Measurements from ENCODE around the gene LMF2.

Gene LMF2

DNA sequence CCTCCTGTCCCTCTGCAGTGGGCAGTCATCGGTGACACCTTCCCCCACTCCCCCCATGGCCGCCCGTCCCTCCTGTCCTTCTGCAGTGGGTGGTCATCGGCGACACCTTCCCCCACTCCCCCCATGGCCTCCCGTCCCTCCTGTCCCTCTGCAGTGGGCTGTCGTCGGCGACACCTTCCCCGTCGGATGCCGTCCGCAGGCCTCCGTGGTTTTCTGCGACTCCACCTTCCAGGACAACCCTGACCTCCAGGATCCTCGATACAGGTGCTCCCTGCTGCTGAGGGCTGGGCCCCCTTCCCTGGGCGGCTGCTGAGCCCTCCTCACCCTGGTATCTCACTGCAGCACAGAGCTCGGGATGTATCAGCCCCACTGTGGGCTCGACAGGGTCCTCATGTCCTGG, 18.6 kb downstream of the LMF2 start:
- no peak for TF ChIP-seq GATA3 (IDR thresholded peaks at IDR 0.05; ENCODE audit: low read depth, low read length)
- TF ChIP-seq GATA2 (IDR thresholded peaks at IDR 0.05; ENCODE audit: low read depth, low read length) = no peak

DNA sequence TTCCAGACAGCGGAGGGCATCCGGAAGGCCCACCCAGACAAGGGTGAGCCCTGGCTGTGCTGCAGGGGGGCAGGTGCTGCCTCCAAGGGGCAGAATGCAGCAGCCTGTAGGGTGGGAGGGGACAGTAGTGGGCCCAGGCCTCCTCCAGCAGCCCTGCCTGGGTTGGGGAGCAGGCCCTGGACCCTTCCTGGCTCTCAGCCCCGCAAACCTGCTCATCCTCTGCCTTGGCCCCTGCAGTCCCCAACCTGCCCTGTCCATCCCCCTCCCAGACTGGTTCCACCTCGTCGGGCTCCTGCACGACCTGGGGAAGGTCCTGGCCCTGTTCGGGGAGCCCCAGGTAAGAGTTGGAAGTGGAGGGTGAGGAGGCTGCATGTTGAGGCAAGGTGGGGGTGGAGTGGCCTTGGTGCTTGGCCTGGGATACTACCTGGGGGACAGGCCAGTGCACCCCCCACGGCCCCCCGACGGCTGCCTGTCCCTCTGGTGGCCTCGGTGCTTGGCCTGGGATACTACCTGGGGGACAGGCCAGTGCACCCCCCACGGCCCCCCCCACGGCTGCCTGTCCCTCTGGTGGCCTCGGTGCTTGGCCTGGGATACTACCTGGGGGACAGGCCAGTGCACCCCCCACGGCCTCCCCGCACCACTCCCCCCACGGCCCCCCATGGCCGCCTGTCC, 19.4 kb downstream of the LMF2 start:
- no peak for TF ChIP-seq GATA3 (IDR thresholded peaks at IDR 0.05; ENCODE audit: low read depth, low read length)
- TF ChIP-seq GATA2 (IDR thresholded peaks at IDR 0.05; ENCODE audit: low read depth, low read length) = no peak

- TF ChIP-seq GATA3 (IDR thresholded peaks at IDR 0.05; ENCODE audit: low read depth, low read length) (no peak), GATA2 (IDR thresholded peaks at IDR 0.05; ENCODE audit: low read depth, low read length) (no peak)
Observed at GRCh38 chr22:50487290-50488005, 20.1 kb downstream of the LMF2 start.

DNA sequence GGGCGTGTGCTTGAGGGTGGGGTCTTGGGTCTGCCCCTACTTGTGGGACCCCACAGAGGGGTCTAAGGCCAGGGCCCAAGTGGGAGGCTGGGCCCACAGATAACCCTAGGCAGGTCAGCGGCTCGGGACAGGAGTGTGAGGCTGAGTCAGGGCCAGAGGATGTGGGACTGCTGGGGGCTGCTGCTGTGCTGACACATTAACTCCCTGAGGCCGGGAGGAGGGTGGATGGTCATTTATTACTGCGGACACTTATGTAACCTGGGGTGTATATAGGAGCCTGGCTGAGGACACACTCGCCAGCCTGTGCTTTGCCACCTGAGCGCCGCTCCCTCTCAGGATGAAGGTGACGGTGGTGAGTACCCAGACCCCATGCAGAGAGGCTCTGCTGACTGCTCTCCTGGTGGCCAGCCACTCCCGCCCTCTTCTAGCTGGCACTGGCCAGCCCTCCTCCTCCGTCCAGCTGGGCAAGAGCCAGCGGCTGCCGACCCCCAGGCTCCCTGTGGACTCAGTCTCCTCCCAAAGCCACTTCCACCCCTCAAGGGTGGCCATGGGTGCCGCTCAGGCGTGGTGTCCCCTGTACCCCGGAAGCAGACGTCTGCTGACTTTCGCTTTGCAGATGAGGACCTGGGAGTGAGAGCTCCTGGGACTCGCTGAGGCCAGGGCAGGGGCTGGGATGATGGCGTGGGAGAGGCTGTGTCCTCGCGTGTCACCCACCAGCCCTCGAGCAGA, 20.8 kb downstream of the LMF2 start, which contains the start of gene MIOX:
TSS of gene MIOX (plus strand) at position 299 of the 729 bp plus-strand sequence. CDS start at position 338, 39 bp downstream.
- TF ChIP-seq GATA3 (IDR thresholded peaks at IDR 0.05; ENCODE audit: low read depth, low read length) (no peak), GATA2 (IDR thresholded peaks at IDR 0.05; ENCODE audit: low read depth, low read length) (no peak)

DNA sequence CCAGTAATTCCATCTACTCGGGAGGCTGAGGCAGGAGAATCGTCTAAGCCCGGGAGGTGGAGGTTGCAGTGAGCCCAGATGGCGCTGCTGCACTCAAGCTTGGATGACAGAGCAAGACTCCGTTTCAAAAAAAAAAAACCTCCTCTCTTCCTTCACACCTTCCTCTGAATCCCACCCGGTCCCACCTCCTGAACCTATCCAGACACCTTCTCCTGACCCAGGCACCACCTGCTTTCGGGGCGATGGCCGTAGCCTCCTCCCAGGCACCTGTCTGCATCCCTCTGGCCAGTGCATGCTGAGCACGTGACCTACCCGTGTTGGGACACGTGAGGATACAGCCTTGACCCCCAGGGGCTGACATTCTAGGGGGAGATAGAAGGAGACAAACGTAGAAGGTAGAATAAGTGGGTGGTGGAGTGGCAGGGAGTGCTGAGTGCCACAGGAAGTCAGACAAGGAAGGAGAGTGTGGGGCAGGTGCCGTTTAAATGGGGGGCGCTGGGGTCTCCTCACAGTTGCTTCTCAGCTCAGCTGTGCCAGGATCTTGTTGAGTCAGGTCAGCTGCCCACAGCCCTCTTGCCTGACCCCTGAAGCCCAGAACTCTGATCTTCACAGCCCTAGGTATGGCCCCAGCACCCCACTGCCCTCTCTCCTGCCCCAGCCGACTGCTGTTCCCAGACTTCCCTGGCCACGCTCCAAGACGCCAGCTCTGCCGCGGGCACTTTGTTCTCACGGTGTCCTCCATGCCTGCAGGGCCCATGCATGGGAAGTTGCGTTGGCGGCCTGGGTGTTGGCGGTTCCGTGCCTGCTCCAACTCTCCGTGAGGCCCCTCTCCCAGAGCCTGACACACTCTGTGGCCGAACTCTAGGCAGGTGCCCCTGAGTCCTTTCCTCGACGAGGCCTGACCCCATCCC, 22.0 kb downstream of the LMF2 start:
- no peak for TF ChIP-seq GATA2 (IDR thresholded peaks at IDR 0.05; ENCODE audit: low read depth, low read length)
- no peak for TF ChIP-seq GATA3 (IDR thresholded peaks at IDR 0.05; ENCODE audit: low read depth, low read length)

GRCh38 chr22:50483977-50484853, 23.3 kb downstream of the LMF2 start:
- TF ChIP-seq GATA3 (IDR thresholded peaks at IDR 0.05; ENCODE audit: low read depth, low read length) (no peak), GATA2 (IDR thresholded peaks at IDR 0.05; ENCODE audit: low read depth, low read length) (no peak)

GRCh38 chr22:50483556-50483955, 23.9 kb downstream of the LMF2 start:
- TF ChIP-seq GATA3 (IDR thresholded peaks at IDR 0.05; ENCODE audit: low read depth, low read length) (no peak), GATA2 (IDR thresholded peaks at IDR 0.05; ENCODE audit: low read depth, low read length) (no peak)

GRCh38 chr22:50483106-50483505, 24.4 kb downstream of the LMF2 start:
- TF ChIP-seq GATA2 (IDR thresholded peaks at IDR 0.05; ENCODE audit: low read depth, low read length) (no peak), GATA3 (IDR thresholded peaks at IDR 0.05; ENCODE audit: low read depth, low read length) (no peak)

DNA sequence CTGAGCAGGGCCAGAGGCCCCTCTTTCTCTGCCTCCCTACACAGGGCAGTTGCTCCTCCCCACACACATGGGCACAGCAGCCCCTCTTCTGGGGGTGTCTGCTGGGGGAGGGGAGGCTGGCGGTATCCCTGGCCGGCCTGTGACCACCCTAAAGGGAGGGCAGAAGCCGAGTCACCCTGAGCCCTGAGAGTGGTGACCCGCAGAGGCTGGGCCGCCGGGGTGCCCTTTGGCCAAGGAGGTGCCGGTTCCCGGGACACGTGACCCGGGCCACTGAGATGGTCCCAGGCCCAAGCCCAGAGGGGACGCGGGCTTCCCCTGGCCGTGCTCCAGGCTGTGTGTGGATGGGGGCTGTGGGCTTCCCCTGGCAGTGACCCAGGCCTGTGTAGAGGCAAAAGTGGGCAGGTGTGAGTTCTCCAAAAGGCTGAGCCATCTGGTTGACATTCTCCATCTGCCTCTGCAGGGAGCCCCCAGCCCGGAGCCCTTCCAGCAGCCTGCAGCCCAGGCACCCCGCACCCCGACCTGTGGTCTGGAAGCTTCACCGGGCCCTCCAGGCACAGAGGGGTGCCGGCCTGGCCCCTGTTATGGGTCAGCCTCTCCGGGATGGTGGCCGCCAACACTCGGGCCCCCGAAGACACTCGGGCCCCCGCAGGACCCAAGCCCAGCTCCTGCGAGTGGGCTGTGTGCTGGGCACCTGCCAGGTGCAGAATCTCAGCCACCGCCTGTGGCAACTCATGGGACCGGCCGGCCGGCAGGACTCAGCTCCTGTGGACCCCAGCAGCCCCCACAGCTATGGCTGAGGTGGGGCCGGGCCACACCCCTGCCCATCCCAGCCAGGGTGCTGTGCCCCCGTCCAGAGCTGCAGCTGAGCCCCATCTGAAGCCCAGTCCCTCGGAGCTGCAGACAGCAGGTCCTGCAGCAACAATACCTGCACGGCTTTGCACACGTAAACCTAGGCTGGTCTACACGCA, 25.1 kb downstream of the LMF2 start:
- TF ChIP-seq GATA2 (IDR thresholded peaks at IDR 0.05; ENCODE audit: low read depth, low read length) (no peak), GATA3 (IDR thresholded peaks at IDR 0.05; ENCODE audit: low read depth, low read length) (no peak)

DNA sequence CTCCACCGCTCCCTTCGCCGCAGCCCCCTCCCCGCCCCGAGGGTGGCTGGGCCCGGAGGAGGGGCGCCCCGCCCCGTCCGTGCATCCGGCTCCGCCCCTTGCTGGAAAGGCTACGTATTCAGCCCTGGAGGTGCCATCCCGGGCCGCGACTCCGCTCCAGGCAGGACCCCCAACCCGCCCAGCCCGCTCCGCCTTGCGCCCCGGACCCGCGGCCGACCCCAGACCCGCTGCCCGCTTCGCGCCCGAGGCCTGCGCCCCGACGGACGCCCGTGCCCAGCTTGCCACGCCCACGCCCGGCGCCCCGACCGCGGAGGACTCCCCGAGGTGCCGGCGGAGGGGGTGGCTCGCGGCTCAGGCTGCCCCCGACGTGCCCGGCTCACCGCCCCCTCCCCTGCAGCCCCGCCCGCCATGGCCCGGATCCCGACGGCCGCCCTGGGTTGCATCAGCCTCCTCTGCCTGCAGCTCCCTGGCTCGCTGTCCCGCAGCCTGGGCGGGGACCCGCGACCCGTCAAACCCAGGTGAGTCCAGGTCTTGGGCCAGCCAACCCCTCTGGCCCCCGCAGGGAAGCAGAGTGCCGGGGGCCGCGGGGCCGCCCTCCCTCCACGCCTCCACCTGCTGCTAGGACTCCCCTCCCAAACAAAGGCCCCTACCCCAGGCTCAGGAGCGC, 25.9 kb downstream of the LMF2 start, which contains the start of gene ADM2:
TSS of gene ADM2 (plus strand) at position 104 of the 667 bp plus-strand sequence. CDS start at position 409, 305 bp downstream.
- TF ChIP-seq GATA3 (IDR thresholded peaks at IDR 0.05; ENCODE audit: low read depth, low read length) = no peak
- no peak for TF ChIP-seq GATA2 (IDR thresholded peaks at IDR 0.05; ENCODE audit: low read depth, low read length)

DNA sequence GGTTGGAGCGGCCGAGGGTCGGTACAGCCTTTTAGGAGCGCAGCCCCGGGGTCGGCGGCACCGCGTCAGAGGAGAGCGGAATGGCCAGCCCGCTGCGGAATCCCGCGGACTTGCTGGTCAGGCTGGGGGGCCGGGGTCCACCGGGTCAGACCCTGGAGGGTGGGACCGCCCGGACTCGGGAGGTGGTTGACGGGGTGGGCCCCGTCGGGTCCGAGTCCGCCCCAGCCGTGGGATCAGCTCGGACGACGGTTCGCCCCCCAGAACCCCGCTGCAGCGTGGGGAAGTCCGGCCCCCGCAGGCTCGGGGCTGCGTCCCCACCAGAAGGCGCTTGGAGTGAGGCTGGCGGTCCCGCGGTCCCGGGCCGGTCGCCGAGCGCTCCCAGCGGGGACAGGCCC, 26.5 kb downstream of the LMF2 start:
- no peak for TF ChIP-seq GATA2 (IDR thresholded peaks at IDR 0.05; ENCODE audit: low read depth, low read length)
- TF ChIP-seq GATA3 (IDR thresholded peaks at IDR 0.05; ENCODE audit: low read depth, low read length) = no peak
